ENCODE measurements around the gene CARM1.
A peak's percentile ranks its signal among the peaks of the same experiment; 100 is the strongest.
"Not testable (repeated sequence)": the region's sequence is repeated elsewhere in the genome, so short reads cannot be mapped to it uniquely, and the experiment has no call there.

The CARM1 gene

GRCh38 chr19:10846500-10847202 is 24.7 kb upstream of the CARM1 start:
- no peak for DNase-seq (ENCODE audit: low read depth in 3 of 3)

- no peak for DNase-seq (ENCODE audit: low read depth in 3 of 3)
Measured at GRCh38 chr19:10848230-10848856, 23.0 kb upstream of the CARM1 start, which contains the start of gene C19orf38. Gene C19orf38 (plus strand): TSS chr19:10848415. CDS start chr19:10848509, 94 bp downstream.

- no peak for DNase-seq (ENCODE audit: low read depth in 3 of 3)
Measured at GRCh38 chr19:10850631-10851030, 20.7 kb upstream of the CARM1 start.

- no peak for DNase-seq (ENCODE audit: low read depth in 3 of 3)
Measured at GRCh38 chr19:10852098-10852800, 19.1 kb upstream of the CARM1 start.

GRCh38 chr19:10852941-10853340 is 18.4 kb upstream of the CARM1 start:
- no peak for DNase-seq (ENCODE audit: low read depth in 3 of 3)

GRCh38 chr19:10854350-10855089 is 16.8 kb upstream of the CARM1 start:
- no peak for DNase-seq (ENCODE audit: low read depth in 3 of 3)

GRCh38 chr19:10855879-10856522 is 15.4 kb upstream of the CARM1 start:
- no peak for DNase-seq (ENCODE audit: low read depth in 3 of 3)

- DNase-seq (ENCODE audit: low read depth in 3 of 3): not testable (repeated sequence)
Measured at GRCh38 chr19:10856899-10857298, 14.5 kb upstream of the CARM1 start.

GRCh38 chr19:10858204-10858828 is 13.0 kb upstream of the CARM1 start:
- no peak for DNase-seq (ENCODE audit: low read depth in 3 of 3)

- no peak for DNase-seq (ENCODE audit: low read depth in 3 of 3)
Measured at GRCh38 chr19:10861103-10861651, 10.2 kb upstream of the CARM1 start.

GRCh38 chr19:10862561-10863106 is 8.7 kb upstream of the CARM1 start:
- no peak for DNase-seq (ENCODE audit: low read depth in 3 of 3)

- DNase-seq (ENCODE audit: low read depth in 3 of 3): no peak
Measured at GRCh38 chr19:10863107-10863717, 8.1 kb upstream of the CARM1 start.

GRCh38 chr19:10864538-10864899 is 6.8 kb upstream of the CARM1 start:
- peak; percentile 61 to 72 (median 64) for DNase-seq (ENCODE audit: low read depth in 3 of 3)

- DNase-seq (ENCODE audit: low read depth in 3 of 3): no peak
Measured at GRCh38 chr19:10866495-10866894, 4.9 kb upstream of the CARM1 start.

- DNase-seq (ENCODE audit: low read depth in 3 of 3): no peak
Measured at GRCh38 chr19:10868872-10869547, 2.3 kb upstream of the CARM1 start.

GRCh38 chr19:10869872-10870311 is 1.5 kb upstream of the CARM1 start:
- DNase-seq (ENCODE audit: low read depth in 3 of 3): not testable (repeated sequence)

GRCh38 chr19:10870501-10870954 is 825 bp upstream of the CARM1 start:
- no peak for DNase-seq (ENCODE audit: low read depth in 3 of 3)

- DNase-seq (ENCODE audit: low read depth in 3 of 3): peak in 2 of 3 experiments; percentile 28 to 32
Measured at GRCh38 chr19:10871711-10872545, 575 bp downstream of the CARM1 start.
